Keratinocyte (primary cell): ENCODE data around the gene CHST8. TPM values are rescaled to one million over a fixed set of nuclear protein-coding genes. Genes with fewer than 3 reads are reported as not detected.

Experiments
- DNase-seq: peaks from one replicate; pipeline ENCODE4 v3.0.0-alpha.2; 2011; ENCODE audit warnings: low read depth, missing footprints, low spot score
- FAIRE-seq: peaks from 2 replicates; lab custom pipeline; 2011; peaks lifted over from hg19 to GRCh38; lab: Jason Lieb, UNC
- H2AFZ ChIP-seq: 2 replicates; pipeline ENCODE4 v1.6.0; 2012; ENCODE audit warnings: low read length, control low read depth, inconsistent platforms; ENCODE audit not compliant: control insufficient read depth
- H3K27ac ChIP-seq: 2 replicates; pipeline ENCODE4 v1.5.1; 2011; ENCODE audit warnings: low read length; ENCODE audit not compliant: control insufficient read depth, insufficient read depth
- H3K27me3 ChIP-seq: 3 replicates; pipeline ENCODE4 v1.6.0; 2011; ENCODE audit warnings: low read length; ENCODE audit not compliant: control insufficient read depth, insufficient read depth; ENCODE audit errors: extremely low read depth
- H3K36me3 ChIP-seq, 2 experiments: 2 replicates in 1 of 2; 3 replicates in 1 of 2; pipeline ENCODE4 v1.5.1; 2011; ENCODE audit warnings: low read length in 2 of 2, mild to moderate bottlenecking in 1 of 2; ENCODE audit not compliant: control insufficient read depth in 2 of 2, insufficient read depth in 2 of 2; ENCODE audit errors: extremely low read depth in 1 of 2
- H3K4me1 ChIP-seq: 3 replicates; pipeline ENCODE4 v1.5.1; 2011; ENCODE audit warnings: low read length; ENCODE audit not compliant: control insufficient read depth, insufficient read depth; ENCODE audit errors: extremely low read depth
- H3K4me2 ChIP-seq: 3 replicates; pipeline ENCODE4 v1.6.0; 2011; ENCODE audit warnings: low read depth, low read length; ENCODE audit not compliant: control insufficient read depth, insufficient read depth; ENCODE audit errors: extremely low read depth
- H3K4me3 ChIP-seq, 3 experiments: fragments of 200-600 bp in 1 of 3; sonication (generic) in 1 of 3; 2 replicates in 2 of 3; 3 replicates in 1 of 3; pipeline ENCODE4 v1.5.1; 2011 to 2016; ENCODE audit warnings: low read length in 3 of 3, mild to moderate bottlenecking in 3 of 3, control low read depth in 2 of 3, inconsistent platforms in 1 of 3, low read depth in 1 of 3, mixed read lengths in 1 of 3, mixed run types in 1 of 3, moderate library complexity in 1 of 3; ENCODE audit not compliant: control insufficient read depth in 2 of 3, insufficient read depth in 2 of 3; ENCODE audit errors: extremely low read depth in 1 of 3
- H3K79me2 ChIP-seq: 2 replicates; pipeline ENCODE4 v1.6.0; 2012; ENCODE audit warnings: low read length; ENCODE audit not compliant: control insufficient read depth, insufficient read depth
- H3K9ac ChIP-seq: 3 replicates; pipeline ENCODE4 v1.6.0; 2011; ENCODE audit warnings: low read length; ENCODE audit not compliant: control insufficient read depth, insufficient read depth; ENCODE audit errors: extremely low read depth
- H3K9me1 ChIP-seq: 3 replicates; pipeline ENCODE4 v1.6.0; 2011; ENCODE audit warnings: low read length; ENCODE audit not compliant: control insufficient read depth, insufficient read depth; ENCODE audit errors: extremely low read depth
- H3K9me3 ChIP-seq: 2 replicates; pipeline ENCODE4 v1.5.1; 2012; ENCODE audit warnings: low read depth, low read length; ENCODE audit not compliant: control insufficient read depth
- H4K20me1 ChIP-seq: 3 replicates; pipeline ENCODE4 v1.6.0; 2011; ENCODE audit warnings: low read length; ENCODE audit not compliant: control insufficient read depth, insufficient read depth; ENCODE audit errors: extremely low read depth
- EZH2 ChIP-seq: IDR thresholded peaks from one replicate; pipeline ENCODE4 v1.6.1; 2012; ENCODE audit warnings: inconsistent platforms, mild to moderate bottlenecking, low read length, moderate library complexity
- dilution Hi-C: fragments of 300-500 bp; cut with MboI; formaldehyde crosslinking; loops from one replicate; pipeline ENCODE4 v1.7.0; 2020; ENCODE audit warnings: low sequenced_read_pairs; ENCODE audit not compliant: extremely low pct_ligation_motif_present
- polyA plus RNA-seq, 5 experiments: library from polyadenylated mRNA; depleted of rRNA in 3 of 5; stranded (reverse) in 3 of 5; stranded (forward) in 1 of 5; unstranded in 1 of 5; fragments of >200 nt; gene quantifications; 1 replicate in 1 of 5; 2 replicates in 3 of 5; 3 replicates in 1 of 5; pipeline versions ENCODE4 v1.2.1 to v1.2.3, GENCODE V29; 2011 to 2012; ENCODE audit warnings: missing spikeins in 2 of 5, low read depth in 1 of 5, low replicate concordance in 1 of 5
- TF ChIP-seq, protein P1 (sequence below), 3 experiments: IDR thresholded peaks in 1 of 3; conservative IDR thresholded peaks in 1 of 3; optimal IDR thresholded peaks in 1 of 3; 2 replicates in 2 of 3; 3 replicates in 1 of 3; pipeline versions ENCODE3 to v1.5.1; 2011; ENCODE audit warnings: low read length in 3 of 3, mild to moderate bottlenecking in 3 of 3, moderate library complexity in 2 of 3, control low read depth in 1 of 3, inconsistent platforms in 1 of 3; ENCODE audit not compliant: insufficient read depth in 2 of 3; ENCODE audit errors: extremely low read depth in 1 of 3

The CHST8 gene
- polyA plus RNA-seq, 1 donor (not counting 4 experiments of a cell fraction or from before 2014, with no cell fraction given) = not detected

DNA sequence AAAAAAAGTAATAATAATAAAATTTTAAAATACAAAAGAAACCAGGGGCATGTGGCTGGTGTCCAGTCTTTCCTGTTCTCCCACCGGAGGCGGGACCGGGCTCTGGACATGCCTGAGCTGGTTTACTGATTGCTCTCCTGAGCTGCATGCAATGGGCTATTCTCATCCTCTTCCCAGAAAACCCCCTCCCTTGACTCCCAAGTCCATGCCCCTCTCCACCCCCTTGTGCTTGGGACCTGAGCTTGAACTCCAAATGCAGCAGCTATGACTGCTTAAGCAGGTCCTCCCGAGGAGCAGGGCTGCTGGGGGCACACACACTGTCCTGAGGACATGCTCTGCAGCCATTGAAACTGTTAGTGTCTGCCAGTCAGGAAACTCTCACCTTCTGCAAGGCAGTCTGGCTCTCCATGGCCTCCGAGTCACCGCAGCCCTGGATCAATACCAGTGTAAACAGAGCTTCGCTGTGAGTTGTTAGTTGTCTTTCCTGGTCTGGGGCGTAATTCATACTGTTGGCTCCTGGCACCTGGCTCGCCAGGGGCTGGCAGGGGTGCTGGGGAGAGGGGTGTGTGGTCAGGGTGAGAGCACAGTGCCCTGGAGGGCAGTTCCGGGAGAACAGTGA is 41.6 kb upstream of the CHST8 start:
- H3K36me3 ChIP-seq = no peaks in the 10 kb centered on the region
- DNase-seq (no peak), FAIRE-seq (no peak)
- no peak overlapping the region for H3K9ac ChIP-seq
- dilution Hi-C loops = no loop called here
- no peaks in the 10 kb centered on the region for H3K79me2 ChIP-seq
- no peaks in the 10 kb centered on the region for H3K27me3 ChIP-seq
- no peak overlapping the region for H3K27ac ChIP-seq
- H2AFZ ChIP-seq = no peak overlapping the region
- H4K20me1 ChIP-seq = no peaks in the 10 kb centered on the region
- H3K9me1 ChIP-seq = no peaks in the 10 kb centered on the region
- H3K4me1 ChIP-seq = no peaks in the 10 kb centered on the region
- H3K4me2 ChIP-seq = no peak overlapping the region
- H3K4me3 ChIP-seq = no peak overlapping the region
- no peaks in the 10 kb centered on the region for H3K9me3 ChIP-seq
- TF ChIP-seq, protein P1, sequence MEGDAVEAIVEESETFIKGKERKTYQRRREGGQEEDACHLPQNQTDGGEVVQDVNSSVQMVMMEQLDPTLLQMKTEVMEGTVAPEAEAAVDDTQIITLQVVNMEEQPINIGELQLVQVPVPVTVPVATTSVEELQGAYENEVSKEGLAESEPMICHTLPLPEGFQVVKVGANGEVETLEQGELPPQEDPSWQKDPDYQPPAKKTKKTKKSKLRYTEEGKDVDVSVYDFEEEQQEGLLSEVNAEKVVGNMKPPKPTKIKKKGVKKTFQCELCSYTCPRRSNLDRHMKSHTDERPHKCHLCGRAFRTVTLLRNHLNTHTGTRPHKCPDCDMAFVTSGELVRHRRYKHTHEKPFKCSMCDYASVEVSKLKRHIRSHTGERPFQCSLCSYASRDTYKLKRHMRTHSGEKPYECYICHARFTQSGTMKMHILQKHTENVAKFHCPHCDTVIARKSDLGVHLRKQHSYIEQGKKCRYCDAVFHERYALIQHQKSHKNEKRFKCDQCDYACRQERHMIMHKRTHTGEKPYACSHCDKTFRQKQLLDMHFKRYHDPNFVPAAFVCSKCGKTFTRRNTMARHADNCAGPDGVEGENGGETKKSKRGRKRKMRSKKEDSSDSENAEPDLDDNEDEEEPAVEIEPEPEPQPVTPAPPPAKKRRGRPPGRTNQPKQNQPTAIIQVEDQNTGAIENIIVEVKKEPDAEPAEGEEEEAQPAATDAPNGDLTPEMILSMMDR (optimal IDR thresholded peaks at IDR 0.05 in 1 of 3, IDR thresholded peaks at IDR 0.05 in 1 of 3, conservative IDR thresholded peaks at IDR 0.05 in 1 of 3; ENCODE audit: extremely low read depth in 1 of 3, insufficient read depth in 2 of 3, low read length in 3 of 3) = no peak
- TF ChIP-seq EZH2 = no peak

DNA sequence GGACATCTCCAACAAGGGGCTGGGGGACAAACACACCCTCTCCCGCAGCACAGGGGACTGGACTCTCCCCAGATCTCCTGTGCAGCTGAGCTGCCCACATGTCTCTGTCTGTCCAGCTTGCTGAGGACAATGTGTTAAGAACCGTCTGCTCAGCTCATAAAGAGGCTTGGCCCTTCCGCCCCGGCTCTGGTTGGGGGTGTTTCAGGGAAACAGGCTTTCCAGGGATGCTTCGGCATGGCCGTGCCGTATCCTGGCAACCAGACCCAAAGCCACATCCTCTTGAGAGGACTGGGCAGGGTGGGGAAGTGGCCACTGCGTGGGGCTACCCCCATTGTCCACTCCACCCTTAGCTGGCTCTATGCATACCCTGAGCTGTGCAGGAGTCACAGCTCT is 41.1 kb upstream of the CHST8 start:
- Histone ChIP-seq H3K27ac (no peak overlapping the region), H3K9ac (no peak overlapping the region), H3K4me1 (no peaks in the 10 kb centered on the region), H3K79me2 (no peaks in the 10 kb centered on the region), H2AFZ (no peak overlapping the region), H3K4me3 (no peak overlapping the region), H3K36me3 (no peaks in the 10 kb centered on the region), H3K4me2 (no peak overlapping the region), H3K9me3 (no peaks in the 10 kb centered on the region), H3K9me1 (no peaks in the 10 kb centered on the region), H4K20me1 (no peaks in the 10 kb centered on the region), H3K27me3 (no peaks in the 10 kb centered on the region)
- TF ChIP-seq, protein P1 (optimal IDR thresholded peaks at IDR 0.05 in 1 of 3, IDR thresholded peaks at IDR 0.05 in 1 of 3, conservative IDR thresholded peaks at IDR 0.05 in 1 of 3; ENCODE audit: extremely low read depth in 1 of 3, insufficient read depth in 2 of 3, low read length in 3 of 3) = no peak
- TF ChIP-seq EZH2 = no peak
- DNase-seq (no peak), FAIRE-seq (no peak)
- dilution Hi-C loops = no loop called here
